ENCODE measurements around the gene KNDC1.

The KNDC1 gene

DNA sequence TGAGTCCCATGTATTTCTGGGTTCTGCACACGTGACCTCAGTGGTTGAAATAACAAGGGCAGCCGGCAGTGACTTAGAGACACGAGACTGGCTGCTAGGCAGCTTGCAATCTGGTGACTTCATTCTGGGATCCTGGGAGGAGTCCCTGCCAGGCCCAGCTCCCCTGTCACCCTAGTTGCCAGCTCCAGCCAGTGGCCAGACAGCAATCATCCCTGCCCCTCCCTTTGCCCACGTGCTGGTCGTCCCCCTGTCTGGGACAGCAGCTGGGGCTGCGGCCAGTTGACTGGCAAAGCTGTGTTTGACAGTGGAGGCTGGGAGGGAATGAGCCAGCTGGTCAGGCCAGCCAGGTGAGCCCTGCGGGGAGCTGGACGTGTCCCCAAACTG, 42.3 kb upstream of the KNDC1 start:
- no peak overlapping the region for H3K9ac ChIP-seq (ENCODE audit: low read length)

DNA sequence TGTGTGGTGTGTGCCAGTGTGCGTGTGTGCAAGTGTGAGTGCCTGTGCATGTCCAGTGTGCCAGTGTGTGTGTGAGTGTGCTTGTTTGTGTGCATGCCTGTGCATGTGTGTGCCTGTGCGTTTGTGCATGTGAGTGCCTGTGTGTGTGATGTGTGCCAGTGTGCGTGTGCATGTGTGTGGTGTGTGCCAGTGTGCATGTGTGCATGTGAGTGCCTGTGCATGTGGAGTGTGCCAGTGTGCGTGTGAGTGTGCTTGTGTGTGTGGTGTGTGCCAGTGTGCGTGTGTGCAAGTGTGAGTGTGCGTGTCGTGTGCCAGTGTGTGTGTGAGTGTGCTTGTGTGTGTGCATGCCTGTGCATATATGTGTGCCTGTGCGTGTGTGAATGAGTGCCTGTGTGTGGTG, 38.5 kb upstream of the KNDC1 start:
- Histone ChIP-seq H3K4me1 (ENCODE audit: low read length) (no peaks in the 10 kb centered on the region), H3K27me3 (ENCODE audit: low read depth, low read length) (no peaks in the 10 kb centered on the region), H3K27ac (ENCODE audit: low read length) (no peak overlapping the region), H3K9me3 (ENCODE audit: insufficient read depth, low read length) (no peaks in the 10 kb centered on the region), H3K4me3 (ENCODE audit: low read length) (no peak overlapping the region), H3K4me2 (ENCODE audit: low read length) (no peak overlapping the region), H3K9ac (ENCODE audit: low read length) (no peak overlapping the region), H3K79me2 (ENCODE audit: low read length) (no peaks in the 10 kb centered on the region), H3K36me3 (replicated peaks; ENCODE audit: low read depth, low read length) (no peaks in the 10 kb centered on the region), H4K20me1 (ENCODE audit: insufficient read depth, low read length) (no peaks in the 10 kb centered on the region), H2AFZ (ENCODE audit: low read depth, low read length) (no peak overlapping the region)
- no peak for TF ChIP-seq EZH2phosphoT487 (IDR thresholded peaks at IDR 0.05; ENCODE audit: low read depth)
- TF ChIP-seq, protein P1, sequence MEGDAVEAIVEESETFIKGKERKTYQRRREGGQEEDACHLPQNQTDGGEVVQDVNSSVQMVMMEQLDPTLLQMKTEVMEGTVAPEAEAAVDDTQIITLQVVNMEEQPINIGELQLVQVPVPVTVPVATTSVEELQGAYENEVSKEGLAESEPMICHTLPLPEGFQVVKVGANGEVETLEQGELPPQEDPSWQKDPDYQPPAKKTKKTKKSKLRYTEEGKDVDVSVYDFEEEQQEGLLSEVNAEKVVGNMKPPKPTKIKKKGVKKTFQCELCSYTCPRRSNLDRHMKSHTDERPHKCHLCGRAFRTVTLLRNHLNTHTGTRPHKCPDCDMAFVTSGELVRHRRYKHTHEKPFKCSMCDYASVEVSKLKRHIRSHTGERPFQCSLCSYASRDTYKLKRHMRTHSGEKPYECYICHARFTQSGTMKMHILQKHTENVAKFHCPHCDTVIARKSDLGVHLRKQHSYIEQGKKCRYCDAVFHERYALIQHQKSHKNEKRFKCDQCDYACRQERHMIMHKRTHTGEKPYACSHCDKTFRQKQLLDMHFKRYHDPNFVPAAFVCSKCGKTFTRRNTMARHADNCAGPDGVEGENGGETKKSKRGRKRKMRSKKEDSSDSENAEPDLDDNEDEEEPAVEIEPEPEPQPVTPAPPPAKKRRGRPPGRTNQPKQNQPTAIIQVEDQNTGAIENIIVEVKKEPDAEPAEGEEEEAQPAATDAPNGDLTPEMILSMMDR (IDR thresholded peaks at IDR 0.05; ENCODE audit: low read depth, low read length), result no peak

More for the DNA sequence above, 42.3 kb upstream of the KNDC1 start:
- Histone ChIP-seq H3K4me1 (ENCODE audit: low read length) (no peaks in the 10 kb centered on the region), H3K27ac (ENCODE audit: low read length) (no peak overlapping the region), H3K4me2 (ENCODE audit: low read length) (no peak overlapping the region), H3K27me3 (ENCODE audit: low read depth, low read length) (no peaks in the 10 kb centered on the region), H3K36me3 (replicated peaks; ENCODE audit: low read depth, low read length) (no peaks in the 10 kb centered on the region), H3K79me2 (ENCODE audit: low read length) (no peaks in the 10 kb centered on the region), H4K20me1 (ENCODE audit: insufficient read depth, low read length) (no peaks in the 10 kb centered on the region), H3K9me3 (ENCODE audit: insufficient read depth, low read length) (no peaks in the 10 kb centered on the region), H3K4me3 (ENCODE audit: low read length) (no peak overlapping the region), H2AFZ (ENCODE audit: low read depth, low read length) (no peak overlapping the region)
- TF ChIP-seq, protein P1 (IDR thresholded peaks at IDR 0.05; ENCODE audit: low read depth, low read length), result no peak
- no peak for TF ChIP-seq EZH2phosphoT487 (IDR thresholded peaks at IDR 0.05; ENCODE audit: low read depth)

DNA sequence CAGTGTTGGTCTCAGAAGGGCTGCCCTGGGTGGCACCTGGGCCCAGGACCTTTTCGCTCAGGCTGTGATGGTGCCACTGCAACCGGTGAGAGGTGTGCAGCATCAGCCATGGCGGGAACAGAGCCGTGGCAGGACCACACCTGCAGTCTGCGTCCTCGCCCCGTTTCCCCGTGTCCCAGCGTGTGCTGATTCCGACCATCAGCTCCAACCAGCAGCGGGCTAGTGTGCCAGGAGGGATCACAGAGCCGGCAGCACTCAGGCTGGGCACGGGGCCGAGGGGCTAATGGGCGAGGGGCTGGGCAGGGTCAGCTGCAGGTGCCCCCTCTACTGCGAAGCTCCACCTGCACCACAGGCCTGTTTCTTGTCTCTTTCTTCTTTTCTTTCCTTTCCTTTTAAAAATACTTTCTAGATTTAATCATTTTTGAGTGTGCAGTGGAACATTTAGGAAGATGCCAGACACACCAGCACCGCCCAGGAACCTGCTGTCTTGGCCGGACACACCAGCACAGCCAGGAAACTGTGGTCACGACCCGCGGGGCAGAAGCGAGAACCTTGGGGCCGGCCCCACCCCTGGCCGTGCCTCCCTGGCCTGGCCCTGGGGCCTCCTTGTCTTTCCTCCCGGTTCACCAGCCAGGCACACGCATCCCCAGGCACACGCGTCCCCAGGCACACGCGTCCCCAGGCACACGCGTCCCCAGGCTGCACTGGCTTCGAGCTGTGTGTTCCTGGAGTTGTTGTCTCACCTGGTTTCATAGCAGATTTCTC, 37.7 kb upstream of the KNDC1 start:
- H4K20me1 ChIP-seq (ENCODE audit: insufficient read depth, low read length), result no peaks in the 10 kb centered on the region
- no peaks in the 10 kb centered on the region for H3K27me3 ChIP-seq (ENCODE audit: low read depth, low read length)
- no peak overlapping the region for H3K27ac ChIP-seq (ENCODE audit: low read length)
- H3K79me2 ChIP-seq (ENCODE audit: low read length), result no peaks in the 10 kb centered on the region
- H3K36me3 ChIP-seq (replicated peaks; ENCODE audit: low read depth, low read length), result no peaks in the 10 kb centered on the region
- no peak overlapping the region for H3K9ac ChIP-seq (ENCODE audit: low read length)
- TF ChIP-seq, protein P1 (IDR thresholded peaks at IDR 0.05; ENCODE audit: low read depth, low read length), result no peak
- no peak for TF ChIP-seq EZH2phosphoT487 (IDR thresholded peaks at IDR 0.05; ENCODE audit: low read depth)
- H3K4me2 ChIP-seq (ENCODE audit: low read length), result no peak overlapping the region
- no peaks in the 10 kb centered on the region for H3K4me1 ChIP-seq (ENCODE audit: low read length)
- H2AFZ ChIP-seq (ENCODE audit: low read depth, low read length), result no peak overlapping the region
- no peak overlapping the region for H3K4me3 ChIP-seq (ENCODE audit: low read length)
- no peaks in the 10 kb centered on the region for H3K9me3 ChIP-seq (ENCODE audit: insufficient read depth, low read length)

DNA sequence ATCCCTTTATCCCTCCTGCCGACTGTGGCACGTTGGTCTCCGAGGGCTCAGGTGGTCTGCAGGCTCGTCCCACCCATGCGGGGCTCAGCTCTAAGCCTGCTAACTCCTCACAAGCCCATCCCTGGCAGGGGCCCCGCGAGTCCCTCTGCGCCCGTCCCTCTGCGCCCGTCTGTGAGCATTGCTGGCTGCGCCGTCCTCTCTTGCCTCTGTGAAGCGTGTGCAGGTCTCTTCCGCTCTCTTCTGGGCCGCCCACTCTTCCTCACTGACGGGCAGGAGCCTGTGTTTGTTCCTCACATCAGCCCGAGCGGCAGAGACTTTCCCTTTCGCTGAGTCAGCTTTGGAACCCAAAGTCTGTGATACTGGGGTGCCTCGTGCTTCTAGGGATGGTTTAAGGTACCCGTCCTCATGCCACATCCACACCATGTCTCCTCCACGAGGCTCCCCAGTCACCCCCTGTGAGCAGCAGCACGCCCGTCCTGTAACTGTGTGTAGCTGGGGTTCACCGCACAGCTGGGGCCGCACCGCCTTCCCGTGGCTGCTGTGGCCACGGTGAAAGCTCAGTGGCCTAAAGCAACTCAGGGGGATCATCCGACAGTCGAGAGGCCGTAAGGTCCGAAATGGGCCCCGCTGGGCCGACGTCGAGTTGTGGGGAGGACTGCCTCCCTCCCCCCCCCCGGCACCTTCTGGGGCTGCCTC, 36.8 kb upstream of the KNDC1 start:
- no peak for TF ChIP-seq EZH2phosphoT487 (IDR thresholded peaks at IDR 0.05; ENCODE audit: low read depth)
- TF ChIP-seq, protein P1 (IDR thresholded peaks at IDR 0.05; ENCODE audit: low read depth, low read length), result no peak
- no peak overlapping the region for H3K9ac ChIP-seq (ENCODE audit: low read length)
- no peaks in the 10 kb centered on the region for H3K4me1 ChIP-seq (ENCODE audit: low read length)
- no peak overlapping the region for H2AFZ ChIP-seq (ENCODE audit: low read depth, low read length)
- H3K27me3 ChIP-seq (ENCODE audit: low read depth, low read length), result no peaks in the 10 kb centered on the region
- H3K36me3 ChIP-seq (replicated peaks; ENCODE audit: low read depth, low read length), result no peaks in the 10 kb centered on the region
- no peaks in the 10 kb centered on the region for H3K9me3 ChIP-seq (ENCODE audit: insufficient read depth, low read length)
- H4K20me1 ChIP-seq (ENCODE audit: insufficient read depth, low read length), result no peaks in the 10 kb centered on the region
- no peaks in the 10 kb centered on the region for H3K79me2 ChIP-seq (ENCODE audit: low read length)
- H3K4me2 ChIP-seq (ENCODE audit: low read length), result no peak overlapping the region
- H3K27ac ChIP-seq (ENCODE audit: low read length), result no peak overlapping the region
- no peak overlapping the region for H3K4me3 ChIP-seq (ENCODE audit: low read length)
